HG02588 (cell line): Measurements from ENCODE around the gene CNPPD1.

ENCODE experiments used
- ATAC-seq: cut with Tn5 transposase; IDR thresholded peaks from one replicate; pipeline ENCODE4 v1.9.1; 2021; ENCODE audit warnings: mild to moderate bottlenecking, moderate library complexity; ENCODE audit not compliant: unreplicated experiment

The CNPPD1 gene

GRCh38 chr2:219163156-219163555, 13.6 kb downstream of the CNPPD1 start:
- ATAC-seq = no peak

GRCh38 chr2:219161097-219161496, 15.6 kb downstream of the CNPPD1 start:
- no peak for ATAC-seq

- peak; percentile 81 for ATAC-seq
These were observed 16.3 kb downstream of the CNPPD1 start, which contains the start of gene NHEJ1 for GRCh38 chr2:219160186-219161017. Gene NHEJ1, minus strand, starts transcription at chr2:219160815. Its CDS starts 2,453 bp downstream, at chr2:219158362.

GRCh38 chr2:219159771-219160185, 16.9 kb downstream of the CNPPD1 start:
- ATAC-seq = no peak

- ATAC-seq = no peak
These were observed 18.1 kb downstream of the CNPPD1 start for GRCh38 chr2:219158586-219158985.

- ATAC-seq = no peak
These were observed 18.7 kb downstream of the CNPPD1 start for GRCh38 chr2:219158025-219158424.

GRCh38 chr2:219157396-219157795, 19.3 kb downstream of the CNPPD1 start:
- no peak for ATAC-seq

GRCh38 chr2:219155054-219155644, 21.6 kb downstream of the CNPPD1 start:
- no peak for ATAC-seq

- no peak for ATAC-seq
These were observed 27.1 kb downstream of the CNPPD1 start for GRCh38 chr2:219149667-219150066.

- ATAC-seq = no peak
These were observed 34.4 kb downstream of the CNPPD1 start for GRCh38 chr2:219142329-219142728.

GRCh38 chr2:219140722-219141121, 36.0 kb downstream of the CNPPD1 start:
- ATAC-seq = no peak

GRCh38 chr2:219133976-219134375, 42.7 kb downstream of the CNPPD1 start:
- ATAC-seq = no peak

- ATAC-seq = no peak
These were observed 45.0 kb downstream of the CNPPD1 start for GRCh38 chr2:219131744-219132143.

GRCh38 chr2:219131327-219131726, 45.4 kb downstream of the CNPPD1 start:
- no peak for ATAC-seq

- ATAC-seq = no peak
These were observed 47.1 kb downstream of the CNPPD1 start for GRCh38 chr2:219129589-219129988.

GRCh38 chr2:219128396-219128795, 48.3 kb downstream of the CNPPD1 start:
- ATAC-seq = no peak

- ATAC-seq = no peak
These were observed 49.6 kb downstream of the CNPPD1 start for GRCh38 chr2:219127037-219127635.

- ATAC-seq = no peak
These were observed 50.2 kb downstream of the CNPPD1 start for GRCh38 chr2:219126555-219126954.

- no peak for ATAC-seq
These were observed 50.8 kb downstream of the CNPPD1 start for GRCh38 chr2:219125886-219126270.

- ATAC-seq = no peak
These were observed 51.4 kb downstream of the CNPPD1 start for GRCh38 chr2:219125225-219125885.

GRCh38 chr2:219124381-219125110, 52.2 kb downstream of the CNPPD1 start:
- ATAC-seq = no peak
